DND-41 (cell line): ENCODE measurements around the gene CENPX.

ENCODE experiments used
- ATAC-seq: fragments of 200-7000 bp; cut with Tn5 transposase; 3 replicates; pipeline ENCODE4 v1.9.1; 2021; ENCODE audit warnings: low read depth; ENCODE audit not compliant: insufficient read depth
- DNase-seq: peaks from one replicate; pipeline ENCODE4 v3.0.0-alpha.2; 2020
- H2AFZ ChIP-seq: 2 replicates; pipeline ENCODE4 v1.6.0; 2012; ENCODE audit warnings: low read depth, low read length
- H3K27ac ChIP-seq: 2 replicates; pipeline ENCODE4 v1.5.1; 2012; ENCODE audit warnings: low read length, inconsistent platforms
- H3K27me3 ChIP-seq: fragments of 200-600 bp; sonication (generic); 2 replicates; pipeline ENCODE4 v1.6.0; 2012; ENCODE audit warnings: low read length, mild to moderate bottlenecking, inconsistent platforms; ENCODE audit not compliant: insufficient read depth, poor library complexity
- H3K36me3 ChIP-seq: 2 replicates; pipeline ENCODE4 v1.5.1; 2012; ENCODE audit warnings: low read length, inconsistent platforms; ENCODE audit not compliant: insufficient read depth
- H3K4me1 ChIP-seq: 2 replicates; pipeline ENCODE4 v1.5.1; 2012; ENCODE audit warnings: mild to moderate bottlenecking, low read length; ENCODE audit not compliant: insufficient read depth
- H3K4me2 ChIP-seq: 2 replicates; pipeline ENCODE4 v1.6.0; 2012; ENCODE audit warnings: mild to moderate bottlenecking, moderate library complexity, low read length, inconsistent platforms; ENCODE audit not compliant: insufficient read depth
- H3K4me3 ChIP-seq, 2 experiments: fragments of 200-600 bp in 1 of 2; shearing (Covaris generic) in 1 of 2; 2 replicates each; pipeline ENCODE4 v1.5.1; 2012 to 2016; ENCODE audit warnings: inconsistent platforms in 2 of 2, low read length in 2 of 2, mild to moderate bottlenecking in 2 of 2, low read depth in 1 of 2, moderate library complexity in 1 of 2
- H3K79me2 ChIP-seq: 2 replicates; pipeline ENCODE4 v1.6.0; 2012; ENCODE audit warnings: low read length, inconsistent platforms; ENCODE audit not compliant: insufficient read depth
- H3K9ac ChIP-seq: 2 replicates; pipeline ENCODE4 v1.6.0; 2012; ENCODE audit warnings: low read depth, mild to moderate bottlenecking, inconsistent platforms, low read length, moderate library complexity
- H3K9me3 ChIP-seq: 2 replicates; pipeline ENCODE4 v1.5.1; 2012; ENCODE audit warnings: low read length, moderate library complexity, mild to moderate bottlenecking, inconsistent platforms; ENCODE audit not compliant: insufficient read depth, severe bottlenecking
- H4K20me1 ChIP-seq: 2 replicates; pipeline ENCODE4 v1.6.0; 2012; ENCODE audit warnings: low read length; ENCODE audit not compliant: insufficient read depth
- EZH2 ChIP-seq: IDR thresholded peaks from 3 replicates; pipeline ENCODE4 v1.6.1; 2012; ENCODE audit warnings: borderline replicate concordance, low read depth, mild to moderate bottlenecking, moderate library complexity, low read length, inconsistent platforms; ENCODE audit not compliant: severe bottlenecking
- TF ChIP-seq, protein P1 (sequence below): IDR thresholded peaks from 2 replicates; pipeline ENCODE4 v1.5.1; 2012; ENCODE audit warnings: borderline replicate concordance, low read length, moderate library complexity, mild to moderate bottlenecking; ENCODE audit not compliant: poor library complexity, severe bottlenecking; ENCODE audit errors: extremely low read depth

Gene CENPX

DNA sequence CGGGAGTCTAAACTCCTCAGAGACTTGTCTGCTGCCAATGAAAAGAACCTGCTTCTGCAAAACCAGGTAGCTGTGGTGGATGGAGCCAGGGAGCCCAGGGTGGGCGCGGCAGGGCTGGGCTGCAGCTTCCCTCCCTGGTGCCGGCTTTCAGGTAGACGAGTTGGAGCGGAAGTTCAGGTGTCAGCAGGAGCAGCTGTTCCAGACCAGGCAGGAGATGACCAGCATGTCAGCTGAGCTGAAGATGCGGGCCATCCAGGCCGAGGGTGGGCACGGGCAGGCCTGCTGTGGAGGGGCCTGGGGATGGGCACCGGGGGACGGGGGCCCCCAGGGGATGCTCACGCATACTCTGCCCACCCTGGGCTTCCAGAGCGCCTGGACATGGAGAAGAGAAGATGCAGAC is 5.6 kb upstream of the CENPX start:
- H2AFZ ChIP-seq: no peak overlapping the region
- H4K20me1 ChIP-seq: peaks cover 26% of the 10 kb centered on the region
- TF ChIP-seq EZH2: no peak
- TF ChIP-seq, protein P1, sequence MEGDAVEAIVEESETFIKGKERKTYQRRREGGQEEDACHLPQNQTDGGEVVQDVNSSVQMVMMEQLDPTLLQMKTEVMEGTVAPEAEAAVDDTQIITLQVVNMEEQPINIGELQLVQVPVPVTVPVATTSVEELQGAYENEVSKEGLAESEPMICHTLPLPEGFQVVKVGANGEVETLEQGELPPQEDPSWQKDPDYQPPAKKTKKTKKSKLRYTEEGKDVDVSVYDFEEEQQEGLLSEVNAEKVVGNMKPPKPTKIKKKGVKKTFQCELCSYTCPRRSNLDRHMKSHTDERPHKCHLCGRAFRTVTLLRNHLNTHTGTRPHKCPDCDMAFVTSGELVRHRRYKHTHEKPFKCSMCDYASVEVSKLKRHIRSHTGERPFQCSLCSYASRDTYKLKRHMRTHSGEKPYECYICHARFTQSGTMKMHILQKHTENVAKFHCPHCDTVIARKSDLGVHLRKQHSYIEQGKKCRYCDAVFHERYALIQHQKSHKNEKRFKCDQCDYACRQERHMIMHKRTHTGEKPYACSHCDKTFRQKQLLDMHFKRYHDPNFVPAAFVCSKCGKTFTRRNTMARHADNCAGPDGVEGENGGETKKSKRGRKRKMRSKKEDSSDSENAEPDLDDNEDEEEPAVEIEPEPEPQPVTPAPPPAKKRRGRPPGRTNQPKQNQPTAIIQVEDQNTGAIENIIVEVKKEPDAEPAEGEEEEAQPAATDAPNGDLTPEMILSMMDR: no peak
- H3K36me3 ChIP-seq: peaks cover 37% of the 10 kb centered on the region
- H3K9ac ChIP-seq: no peak overlapping the region
- no peak overlapping the region for H3K27ac ChIP-seq
- H3K4me1 ChIP-seq: peaks cover 50% of the 10 kb centered on the region
- DNase-seq (no peak), ATAC-seq (no peak)
- peaks cover 24% of the 10 kb centered on the region for H3K79me2 ChIP-seq
- no peaks in the 10 kb centered on the region for H3K9me3 ChIP-seq
- no peak overlapping the region for H3K4me2 ChIP-seq
- H3K27me3 ChIP-seq: no peaks in the 10 kb centered on the region
- H3K4me3 ChIP-seq: no peak overlapping the region

DNA sequence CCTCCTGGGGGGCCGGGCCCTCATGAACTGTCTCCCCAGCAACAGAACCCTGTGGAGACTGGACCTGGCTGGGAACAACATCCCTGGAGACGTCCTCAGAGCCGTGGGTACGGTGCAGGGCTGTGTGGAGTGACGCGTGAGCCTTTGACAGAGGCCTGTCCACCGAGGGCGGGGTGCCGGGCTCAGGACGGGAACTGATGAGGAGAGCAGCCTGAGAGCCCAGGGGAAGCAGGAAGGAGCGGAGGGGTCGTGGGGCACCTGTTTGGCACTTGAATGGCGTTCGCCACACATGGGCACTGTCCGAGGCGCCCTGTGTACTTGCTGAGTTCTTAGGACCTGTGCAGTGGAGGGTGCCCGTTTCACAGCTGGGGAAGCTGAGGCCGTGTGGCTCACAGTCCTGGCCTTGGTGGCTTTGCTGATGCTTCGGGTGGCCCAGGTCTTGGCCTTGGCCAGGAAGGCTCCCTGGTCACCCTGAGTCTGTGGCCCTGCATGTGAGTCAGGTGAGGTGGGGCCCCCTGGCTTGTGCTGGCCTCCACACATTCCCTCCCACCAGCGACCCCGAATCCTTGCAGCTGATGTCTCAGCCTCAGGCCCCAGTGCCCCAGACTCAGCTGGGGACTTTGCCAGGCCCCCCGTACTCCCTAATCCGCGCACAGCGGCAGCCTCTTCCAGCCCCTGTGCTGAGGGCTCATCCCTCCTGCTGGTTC is 2.9 kb upstream of the CENPX start:
- peak overlapping the region; percentile 95; the same call in 1 of the 2 replicates for H3K4me2 ChIP-seq
- no peak for TF ChIP-seq EZH2
- TF ChIP-seq, protein P1: no peak
- DNase-seq (no peak), ATAC-seq (no peak)
- peaks cover 38% of the 10 kb centered on the region for H4K20me1 ChIP-seq
- no peak overlapping the region for H2AFZ ChIP-seq
- H3K36me3 ChIP-seq: peaks cover 37% of the 10 kb centered on the region
- H3K27me3 ChIP-seq: no peaks in the 10 kb centered on the region
- peaks cover 36% of the 10 kb centered on the region for H3K79me2 ChIP-seq
- peaks cover 47% of the 10 kb centered on the region for H3K4me1 ChIP-seq
- no peak overlapping the region for H3K4me3 ChIP-seq
- H3K9me3 ChIP-seq: no peaks in the 10 kb centered on the region
- H3K9ac ChIP-seq: 0 out of 2 replicates have a peak overlapping the region, but pooled peaks have one; percentile 85
- no peak overlapping the region for H3K27ac ChIP-seq

DNA sequence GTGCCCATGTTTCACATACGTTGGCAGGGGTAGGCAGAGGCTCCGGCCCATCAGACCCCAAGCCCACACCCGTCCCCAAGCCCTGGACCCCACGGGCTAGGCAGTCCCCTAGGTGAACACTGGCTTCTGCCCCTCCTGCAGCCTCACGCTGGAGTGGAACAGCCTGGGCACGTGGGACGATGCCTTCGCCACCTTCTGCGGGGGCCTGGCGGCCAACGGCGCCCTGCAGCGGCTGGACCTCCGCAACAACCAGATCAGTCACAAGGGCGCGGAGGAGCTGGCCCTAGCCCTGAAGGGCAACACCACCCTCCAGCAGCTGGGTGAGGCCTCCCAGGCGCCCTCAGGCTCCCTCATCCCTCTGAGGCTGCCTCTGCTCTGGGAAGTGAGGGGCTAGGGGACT is 2.2 kb upstream of the CENPX start:
- H3K27ac ChIP-seq: no peak overlapping the region
- peaks cover 43% of the 10 kb centered on the region for H3K79me2 ChIP-seq
- peaks cover 39% of the 10 kb centered on the region for H4K20me1 ChIP-seq
- H3K9me3 ChIP-seq: no peaks in the 10 kb centered on the region
- DNase-seq (no peak), ATAC-seq (no peak)
- peaks cover 37% of the 10 kb centered on the region for H3K36me3 ChIP-seq
- peak overlapping the region in 1 of 2 experiments; percentile 23; a peak in 1 of 4 replicates for H3K4me3 ChIP-seq
- H3K4me2 ChIP-seq: peak overlapping the region; percentile 95
- peaks cover 46% of the 10 kb centered on the region for H3K4me1 ChIP-seq
- H2AFZ ChIP-seq: no peak overlapping the region
- TF ChIP-seq, protein P1: no peak
- TF ChIP-seq EZH2: no peak
- no peaks in the 10 kb centered on the region for H3K27me3 ChIP-seq
- peak overlapping the region; percentile 85; the same call in 1 of the 2 replicates for H3K9ac ChIP-seq
